Rectal smooth muscle tissue (tissue), 1 donor: ENCODE measurements around the gene ADAMTS1.

Source experiments
- H3K27ac ChIP-seq: one replicate; pipeline ENCODE4 v1.7.0; 2013; ENCODE audit warnings: low read depth, low read length, inconsistent platforms
- H3K27me3 ChIP-seq: one replicate; pipeline ENCODE4 v1.7.0; 2013; ENCODE audit warnings: low read length; ENCODE audit not compliant: control insufficient read depth, insufficient read depth
- H3K36me3 ChIP-seq: one replicate; pipeline ENCODE4 v1.7.0; 2013; ENCODE audit warnings: low read length; ENCODE audit not compliant: control insufficient read depth, insufficient read depth
- H3K4me1 ChIP-seq: one replicate; pipeline ENCODE4 v1.7.0; 2013; ENCODE audit warnings: low read length; ENCODE audit not compliant: control insufficient read depth, insufficient read depth
- H3K4me3 ChIP-seq: one replicate; pipeline ENCODE4 v1.7.0; 2013; ENCODE audit warnings: low read length
- H3K9ac ChIP-seq: one replicate; pipeline ENCODE4 v1.7.0; 2013; ENCODE audit warnings: low read length

ADAMTS1 gene

GRCh38 chr21:26852423-26852822 is 7.2 kb upstream of the ADAMTS1 start:
- no peak overlapping the region for H3K9ac ChIP-seq
- no peaks in the 10 kb centered on the region for H3K36me3 ChIP-seq
- no peak overlapping the region for H3K4me3 ChIP-seq
- no peaks in the 10 kb centered on the region for H3K27me3 ChIP-seq
- H3K4me1 ChIP-seq: no peaks in the 10 kb centered on the region
- no peak overlapping the region for H3K27ac ChIP-seq

GRCh38 chr21:26851109-26851944 is 6.1 kb upstream of the ADAMTS1 start:
- no peaks in the 10 kb centered on the region for H3K4me1 ChIP-seq
- H3K4me3 ChIP-seq: no peak overlapping the region
- no peak overlapping the region for H3K27ac ChIP-seq
- H3K27me3 ChIP-seq: no peaks in the 10 kb centered on the region
- H3K9ac ChIP-seq: no peak overlapping the region
- H3K36me3 ChIP-seq: no peaks in the 10 kb centered on the region

- H3K4me3 ChIP-seq: no peak overlapping the region
- H3K27ac ChIP-seq: no peak overlapping the region
- no peak overlapping the region for H3K9ac ChIP-seq
- no peaks in the 10 kb centered on the region for H3K36me3 ChIP-seq
- H3K27me3 ChIP-seq: no peaks in the 10 kb centered on the region
- no peaks in the 10 kb centered on the region for H3K4me1 ChIP-seq
Observed at GRCh38 chr21:26850116-26850643, 5.0 kb upstream of the ADAMTS1 start.

GRCh38 chr21:26849428-26850115 is 4.4 kb upstream of the ADAMTS1 start:
- Histone ChIP-seq H3K27me3 (no peaks in the 10 kb centered on the region), H3K9ac (no peak overlapping the region), H3K4me1 (no peaks in the 10 kb centered on the region), H3K4me3 (no peak overlapping the region), H3K27ac (no peak overlapping the region), H3K36me3 (no peaks in the 10 kb centered on the region)

- no peaks in the 10 kb centered on the region for H3K27me3 ChIP-seq
- H3K9ac ChIP-seq: no peak overlapping the region
- H3K4me1 ChIP-seq: no peaks in the 10 kb centered on the region
- no peak overlapping the region for H3K4me3 ChIP-seq
- no peak overlapping the region for H3K27ac ChIP-seq
- no peaks in the 10 kb centered on the region for H3K36me3 ChIP-seq
Observed at GRCh38 chr21:26847921-26848320, 2.7 kb upstream of the ADAMTS1 start.

- Histone ChIP-seq H3K4me1 (no peaks in the 10 kb centered on the region), H3K4me3 (peak overlapping the region; percentile 63), H3K27me3 (no peaks in the 10 kb centered on the region), H3K27ac (peak overlapping the region; percentile 88), H3K36me3 (no peaks in the 10 kb centered on the region), H3K9ac (peak overlapping the region; percentile 55)
Observed at GRCh38 chr21:26847002-26847401, 1.8 kb upstream of the ADAMTS1 start.

- Histone ChIP-seq H3K4me3 (peak overlapping the region; percentile 63), H3K9ac (peak overlapping the region; percentile 55), H3K27me3 (no peaks in the 10 kb centered on the region), H3K36me3 (no peaks in the 10 kb centered on the region), H3K4me1 (no peaks in the 10 kb centered on the region), H3K27ac (peak overlapping the region; percentile 88)
Observed at GRCh38 chr21:26846036-26846931, 1.1 kb upstream of the ADAMTS1 start.

- H3K4me1 ChIP-seq: peaks cover 3% of the 10 kb centered on the region
Observed at GRCh38 chr21:26845759-26846035, 488 bp upstream of the ADAMTS1 start.

GRCh38 chr21:26844258-26845065 is 747 bp downstream of the ADAMTS1 start:
- Histone ChIP-seq H3K27ac (peak overlapping the region; percentile 81), H3K4me3 (peak overlapping the region; percentile 63), H3K27me3 (no peaks in the 10 kb centered on the region), H3K36me3 (peaks cover 4% of the 10 kb centered on the region), H3K9ac (peak overlapping the region; percentile 35), H3K4me1 (peaks cover 3% of the 10 kb centered on the region)

More at GRCh38 chr21:26845759-26846035, 488 bp upstream of the ADAMTS1 start:
- H3K27ac ChIP-seq: peak overlapping the region; percentile 88
- peaks cover 3% of the 10 kb centered on the region for H3K36me3 ChIP-seq
- peak overlapping the region; percentile 63 for H3K4me3 ChIP-seq
- H3K27me3 ChIP-seq: no peaks in the 10 kb centered on the region
- H3K9ac ChIP-seq: peak overlapping the region; percentile 55

- peak overlapping the region; percentile 81 for H3K27ac ChIP-seq
- H3K36me3 ChIP-seq: peaks cover 4% of the 10 kb centered on the region
- H3K9ac ChIP-seq: peak overlapping the region; percentile 3
- H3K4me1 ChIP-seq: peaks cover 3% of the 10 kb centered on the region
- H3K4me3 ChIP-seq: peak overlapping the region; percentile 63
- no peaks in the 10 kb centered on the region for H3K27me3 ChIP-seq
Observed at GRCh38 chr21:26843933-26844257, 1.3 kb downstream of the ADAMTS1 start.

- Histone ChIP-seq H3K4me1 (peaks cover 3% of the 10 kb centered on the region), H3K9ac (no peak overlapping the region)
Observed at GRCh38 chr21:26842974-26843932, 2.0 kb downstream of the ADAMTS1 start.

More at GRCh38 chr21:26842974-26843932, 2.0 kb downstream of the ADAMTS1 start:
- H3K27me3 ChIP-seq: no peaks in the 10 kb centered on the region
- H3K4me3 ChIP-seq: peak overlapping the region; percentile 63
- H3K36me3 ChIP-seq: peaks cover 4% of the 10 kb centered on the region
- H3K27ac ChIP-seq: peak overlapping the region; percentile 81
